Neural cell (in vitro differentiated cells): ENCODE measurements around the gene STX8. TPM values are rescaled to one million over a fixed set of nuclear protein-coding genes. Genes with fewer than 3 reads are reported as not detected.

Experiments
- H2AFZ ChIP-seq: fragments of 200-600, 300-800 bp; sonication (generic), shearing (Covaris generic); 2 replicates; pipeline ENCODE4 v1.6.0; 2014; ENCODE audit warnings: low read depth, mild to moderate bottlenecking, antibody characterized with exemption, low read length, moderate library complexity
- H3F3A ChIP-seq: fragments of 200-600 bp; shearing (Covaris generic); 2 replicates; pipeline ENCODE4 v1.6.1; 2016; ENCODE audit warnings: mild to moderate bottlenecking, moderate library complexity, mixed read lengths, antibody characterized with exemption, low read length; ENCODE audit not compliant: insufficient read depth, poor library complexity, severe bottlenecking
- H3K27ac ChIP-seq: fragments of 200-600, 300-800 bp; sonication (generic), shearing (Covaris generic); 2 replicates; pipeline ENCODE4 v1.5.1; 2014; ENCODE audit warnings: mild to moderate bottlenecking, low read length, moderate library complexity
- H3K27me3 ChIP-seq: fragments of 300-800, 200-600 bp; sonication (generic), shearing (Covaris generic); 2 replicates; pipeline ENCODE4 v1.6.0; 2014; ENCODE audit warnings: mild to moderate bottlenecking, low read depth, low read length, moderate library complexity; ENCODE audit not compliant: insufficient read depth
- H3K36me3 ChIP-seq: fragments of 300-800, 200-600 bp; sonication (generic), shearing (Covaris generic); 2 replicates; pipeline ENCODE4 v1.5.1; 2014; ENCODE audit warnings: mild to moderate bottlenecking, antibody characterized with exemption, low read length, moderate library complexity; ENCODE audit not compliant: insufficient read depth
- H3K4me2 ChIP-seq: fragments of 300-800, 200-600 bp; sonication (generic), shearing (Covaris generic); 2 replicates; pipeline ENCODE4 v1.6.0; 2014; ENCODE audit warnings: mild to moderate bottlenecking, low read length
- H3K4me3 ChIP-seq: fragments of 300-800, 200-600 bp; sonication (generic), shearing (Covaris generic); 2 replicates; pipeline ENCODE4 v1.5.1; 2014; ENCODE audit warnings: mild to moderate bottlenecking, low read length, moderate library complexity
- H3K79me2 ChIP-seq: fragments of 200-600 bp; shearing (Covaris generic); replicated peaks from 2 replicates; pipeline ENCODE4 v1.6.0; 2014; ENCODE audit warnings: mild to moderate bottlenecking, low read length, moderate library complexity; ENCODE audit not compliant: insufficient read depth
- H3K9ac ChIP-seq: fragments of 300-800, 200-600 bp; sonication (generic), shearing (Covaris generic); 2 replicates; pipeline ENCODE4 v1.6.1; 2016; ENCODE audit warnings: mild to moderate bottlenecking, low read length, mixed read lengths
- H3K9me2 ChIP-seq: fragments of 200-600 bp; shearing (Covaris generic); 2 replicates; pipeline ENCODE4 v1.6.1; 2016; ENCODE audit warnings: mild to moderate bottlenecking, low read length, mixed read lengths; ENCODE audit not compliant: insufficient read depth
- H3K9me3 ChIP-seq: fragments of 200-600, 300-800 bp; sonication (generic), shearing (Covaris generic); 2 replicates; pipeline ENCODE4 v1.6.1; 2016; ENCODE audit warnings: mild to moderate bottlenecking, mixed run types, low read length, moderate library complexity, mixed read lengths
- H4K20me1 ChIP-seq: fragments of 200-600 bp; shearing (Covaris generic); 2 replicates; pipeline ENCODE4 v1.6.1; 2016; ENCODE audit warnings: mild to moderate bottlenecking, mixed run types; ENCODE audit not compliant: insufficient read depth
- EP300 ChIP-seq: fragments of 450-650 bp; conservative IDR thresholded peaks from 2 replicates; pipeline ENCODE4 v1.6.1; 2014; ENCODE audit warnings: antibody characterized with exemption, mild to moderate bottlenecking, moderate library complexity; ENCODE audit not compliant: poor library complexity, severe bottlenecking
- EZH2 ChIP-seq: fragments of 200-600, 300-800 bp; shearing (Covaris generic), sonication (generic); IDR thresholded peaks from 2 replicates; pipeline ENCODE4 v1.6.1; 2014; ENCODE audit warnings: antibody characterized with exemption, low read length, borderline replicate concordance, mild to moderate bottlenecking; ENCODE audit not compliant: insufficient read depth, poor library complexity, severe bottlenecking
- MXI1 ChIP-seq: fragments of 450-650 bp; conservative IDR thresholded peaks from 2 replicates; pipeline ENCODE4 v1.6.1; 2014; ENCODE audit warnings: antibody characterized with exemption, mild to moderate bottlenecking; ENCODE audit not compliant: poor library complexity, severe bottlenecking
- POLR2AphosphoS5 ChIP-seq: IDR thresholded peaks from 2 replicates; pipeline ENCODE4 v1.6.1; 2012
- RAD21 ChIP-seq: fragments of 450-650 bp; conservative IDR thresholded peaks from 2 replicates; pipeline ENCODE4 v1.6.1; 2014; ENCODE audit warnings: antibody characterized with exemption, mild to moderate bottlenecking, moderate library complexity
- SMC3 ChIP-seq: fragments of 450-650 bp; conservative IDR thresholded peaks from 2 replicates; pipeline ENCODE4 v1.6.1; 2014; ENCODE audit warnings: antibody characterized with exemption, mild to moderate bottlenecking, moderate library complexity; ENCODE audit not compliant: poor library complexity
- TAF1 ChIP-seq: IDR thresholded peaks from 2 replicates; pipeline ENCODE4 v1.6.1; 2012; ENCODE audit warnings: low read depth
- polyA plus RNA-seq: library from polyadenylated mRNA; depleted of rRNA; stranded (reverse); fragments of >200 nt; gene quantifications from 2 replicates; pipeline ENCODE4 v1.2.3, GENCODE V29; 2014
- TF ChIP-seq, protein P1 (sequence below): fragments of 450-650 bp; IDR thresholded peaks from 2 replicates; pipeline ENCODE4 v1.5.1; 2014; ENCODE audit warnings: antibody characterized with exemption, mild to moderate bottlenecking, moderate library complexity; ENCODE audit not compliant: poor library complexity, severe bottlenecking
- TF ChIP-seq, protein P2 (sequence below): IDR thresholded peaks from 2 replicates; pipeline ENCODE4 v1.6.1; 2012; ENCODE audit warnings: borderline replicate concordance

STX8 gene
- polyA plus RNA-seq, 1 donor from 2014 or later: 100 TPM

DNA sequence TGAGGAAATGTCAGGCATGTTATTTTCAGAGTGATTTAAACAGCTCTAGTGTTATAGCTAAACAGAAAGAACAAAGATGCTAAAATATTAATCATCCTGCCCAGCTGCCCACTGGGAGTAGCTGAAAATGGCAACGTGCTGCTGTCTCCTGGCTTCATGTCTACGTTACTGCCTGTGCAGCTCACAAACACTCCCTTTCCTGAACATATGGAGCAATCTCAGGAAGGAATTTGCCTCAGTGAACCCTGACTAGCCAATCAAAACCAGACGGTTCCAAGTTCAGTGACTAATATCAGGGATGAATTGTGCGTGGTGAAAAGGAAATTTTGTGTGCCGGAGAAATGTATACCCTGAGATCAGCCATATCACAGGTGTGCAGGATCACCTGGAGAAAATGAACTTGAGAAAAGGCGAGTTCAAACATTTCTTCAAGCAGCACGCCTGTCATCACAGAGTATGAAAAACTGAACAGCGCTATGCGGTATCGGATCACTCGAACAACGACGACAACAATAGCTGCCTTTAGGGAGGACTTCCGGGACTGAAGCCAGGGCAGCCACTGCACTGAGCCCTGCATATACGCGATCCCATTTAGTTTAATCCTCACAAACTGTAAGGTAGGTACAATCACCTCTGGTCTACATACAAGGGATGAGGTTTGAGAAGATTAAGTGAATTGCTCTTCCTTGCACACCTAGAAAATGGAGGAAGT, 110.3 kb downstream of the STX8 start:
- TF ChIP-seq RAD21: no peak
- no peak for TF ChIP-seq EP300
- no peak for TF ChIP-seq SMC3
- TF ChIP-seq, protein P1, sequence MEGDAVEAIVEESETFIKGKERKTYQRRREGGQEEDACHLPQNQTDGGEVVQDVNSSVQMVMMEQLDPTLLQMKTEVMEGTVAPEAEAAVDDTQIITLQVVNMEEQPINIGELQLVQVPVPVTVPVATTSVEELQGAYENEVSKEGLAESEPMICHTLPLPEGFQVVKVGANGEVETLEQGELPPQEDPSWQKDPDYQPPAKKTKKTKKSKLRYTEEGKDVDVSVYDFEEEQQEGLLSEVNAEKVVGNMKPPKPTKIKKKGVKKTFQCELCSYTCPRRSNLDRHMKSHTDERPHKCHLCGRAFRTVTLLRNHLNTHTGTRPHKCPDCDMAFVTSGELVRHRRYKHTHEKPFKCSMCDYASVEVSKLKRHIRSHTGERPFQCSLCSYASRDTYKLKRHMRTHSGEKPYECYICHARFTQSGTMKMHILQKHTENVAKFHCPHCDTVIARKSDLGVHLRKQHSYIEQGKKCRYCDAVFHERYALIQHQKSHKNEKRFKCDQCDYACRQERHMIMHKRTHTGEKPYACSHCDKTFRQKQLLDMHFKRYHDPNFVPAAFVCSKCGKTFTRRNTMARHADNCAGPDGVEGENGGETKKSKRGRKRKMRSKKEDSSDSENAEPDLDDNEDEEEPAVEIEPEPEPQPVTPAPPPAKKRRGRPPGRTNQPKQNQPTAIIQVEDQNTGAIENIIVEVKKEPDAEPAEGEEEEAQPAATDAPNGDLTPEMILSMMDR: no peak
- TF ChIP-seq EZH2: no peak
- no peak for TF ChIP-seq MXI1
- TF ChIP-seq POLR2AphosphoS5: no peak
- TF ChIP-seq, protein P2, sequence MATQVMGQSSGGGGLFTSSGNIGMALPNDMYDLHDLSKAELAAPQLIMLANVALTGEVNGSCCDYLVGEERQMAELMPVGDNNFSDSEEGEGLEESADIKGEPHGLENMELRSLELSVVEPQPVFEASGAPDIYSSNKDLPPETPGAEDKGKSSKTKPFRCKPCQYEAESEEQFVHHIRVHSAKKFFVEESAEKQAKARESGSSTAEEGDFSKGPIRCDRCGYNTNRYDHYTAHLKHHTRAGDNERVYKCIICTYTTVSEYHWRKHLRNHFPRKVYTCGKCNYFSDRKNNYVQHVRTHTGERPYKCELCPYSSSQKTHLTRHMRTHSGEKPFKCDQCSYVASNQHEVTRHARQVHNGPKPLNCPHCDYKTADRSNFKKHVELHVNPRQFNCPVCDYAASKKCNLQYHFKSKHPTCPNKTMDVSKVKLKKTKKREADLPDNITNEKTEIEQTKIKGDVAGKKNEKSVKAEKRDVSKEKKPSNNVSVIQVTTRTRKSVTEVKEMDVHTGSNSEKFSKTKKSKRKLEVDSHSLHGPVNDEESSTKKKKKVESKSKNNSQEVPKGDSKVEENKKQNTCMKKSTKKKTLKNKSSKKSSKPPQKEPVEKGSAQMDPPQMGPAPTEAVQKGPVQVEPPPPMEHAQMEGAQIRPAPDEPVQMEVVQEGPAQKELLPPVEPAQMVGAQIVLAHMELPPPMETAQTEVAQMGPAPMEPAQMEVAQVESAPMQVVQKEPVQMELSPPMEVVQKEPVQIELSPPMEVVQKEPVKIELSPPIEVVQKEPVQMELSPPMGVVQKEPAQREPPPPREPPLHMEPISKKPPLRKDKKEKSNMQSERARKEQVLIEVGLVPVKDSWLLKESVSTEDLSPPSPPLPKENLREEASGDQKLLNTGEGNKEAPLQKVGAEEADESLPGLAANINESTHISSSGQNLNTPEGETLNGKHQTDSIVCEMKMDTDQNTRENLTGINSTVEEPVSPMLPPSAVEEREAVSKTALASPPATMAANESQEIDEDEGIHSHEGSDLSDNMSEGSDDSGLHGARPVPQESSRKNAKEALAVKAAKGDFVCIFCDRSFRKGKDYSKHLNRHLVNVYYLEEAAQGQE: no peak
- TF ChIP-seq TAF1: no peak
- H2AFZ ChIP-seq: no peak overlapping the region
- no peaks in the 10 kb centered on the region for H3F3A ChIP-seq
- no peaks in the 10 kb centered on the region for H3K9me2 ChIP-seq
- H3K9me3 ChIP-seq: no peaks in the 10 kb centered on the region
- no peak overlapping the region for H3K4me2 ChIP-seq
- no peaks in the 10 kb centered on the region for H3K79me2 ChIP-seq
- peak overlapping the region; percentile 14 for H3K9ac ChIP-seq
- peak overlapping the region; percentile 43 for H3K27ac ChIP-seq
- no peaks in the 10 kb centered on the region for H3K27me3 ChIP-seq
- no peak overlapping the region for H3K4me3 ChIP-seq
- no peaks in the 10 kb centered on the region for H3K36me3 ChIP-seq
- H4K20me1 ChIP-seq: no peaks in the 10 kb centered on the region

DNA sequence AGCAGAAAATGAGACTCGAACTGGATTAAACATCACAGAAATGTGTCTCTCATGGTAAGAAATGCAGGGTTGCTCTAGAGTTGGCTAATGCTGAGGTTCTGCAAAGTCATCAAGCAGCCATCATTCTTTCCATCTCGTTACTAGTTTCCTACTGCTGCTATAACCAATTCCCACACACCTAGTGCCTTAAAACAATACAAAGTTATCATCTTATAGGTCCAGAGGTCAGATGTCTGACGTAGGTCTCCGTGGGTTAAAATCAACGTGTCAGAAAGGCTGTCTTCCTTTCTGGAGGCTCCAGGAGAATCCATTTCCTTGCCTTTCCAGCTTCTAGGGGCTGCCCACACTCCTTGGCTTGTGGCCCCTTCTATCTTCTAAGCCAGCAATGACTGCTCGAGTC, 118.6 kb downstream of the STX8 start:
- no peak for TF ChIP-seq EP300
- TF ChIP-seq POLR2AphosphoS5: no peak
- TF ChIP-seq, protein P1: no peak
- TF ChIP-seq EZH2: no peak
- TF ChIP-seq MXI1: no peak
- no peak for TF ChIP-seq TAF1
- Histone ChIP-seq H3K27me3 (no peaks in the 10 kb centered on the region), H4K20me1 (no peaks in the 10 kb centered on the region), H3K27ac (no peak overlapping the region), H3F3A (no peaks in the 10 kb centered on the region), H3K9ac (no peak overlapping the region), H3K9me3 (no peaks in the 10 kb centered on the region), H3K79me2 (no peaks in the 10 kb centered on the region), H3K9me2 (no peaks in the 10 kb centered on the region), H2AFZ (no peak overlapping the region), H3K36me3 (no peaks in the 10 kb centered on the region), H3K4me2 (no peak overlapping the region), H3K4me3 (no peak overlapping the region)
